ENCODE results near the gene MIGA1. TPM values are rescaled to one million over a fixed set of nuclear protein-coding genes. Genes with fewer than 3 reads are reported as not detected.

The MIGA1 gene
- total RNA-seq, 2 experiments from 2014 or later, result 12.2 to 15.8 TPM

- H3K4me1 ChIP-seq (ENCODE audit: insufficient read depth, low read length), result no peaks in the 10 kb centered on the region
- no peaks in the 10 kb centered on the region for H3K4me1 Mint-ChIP-seq (ENCODE audit: low read depth)
- no peak overlapping the region for H3K4me3 Mint-ChIP-seq
- H3K27ac ChIP-seq (ENCODE audit: low read depth in 1 of 2, low read length in 2 of 2), result no peak overlapping the region
- peaks cover 68% of the 10 kb centered on the region for H3K36me3 Mint-ChIP-seq (ENCODE audit: low read depth)
- H3K9me3 ChIP-seq (ENCODE audit: control insufficient read depth in 1 of 2, insufficient read depth in 1 of 2, low read length in 2 of 2), result no peaks in the 10 kb centered on the region
- no peak for DNase-seq
- H3K36me3 ChIP-seq (ENCODE audit: insufficient read depth, low read length), result peaks cover 50% of the 10 kb centered on the region
- H3K27ac Mint-ChIP-seq, result no peak overlapping the region
- no peak overlapping the region for H3K4me3 ChIP-seq (ENCODE audit: low read length)
- intact Hi-C loops (cut with DNase I, micrococcal nuclease), result loop anchor here in 1 of 2 experiments (10.0 kb wide), 1 partner anchor 89 kb away; no protein-coding TSS in a partner anchor
- CTCF ChIA-PET, result interaction anchor here (0.8 kb wide), 1 partner anchor 9 kb away, joined by 3 read pairs; no protein-coding TSS in a partner anchor
- H3K9me3 Mint-ChIP-seq, result no peaks in the 10 kb centered on the region
- no peak for TF ChIP-seq CTCF (IDR thresholded peaks at IDR 0.05)
- ATAC-seq (ENCODE audit: poor library complexity), result no peak
- no peaks in the 10 kb centered on the region for H3K27me3 Mint-ChIP-seq
- POLR2A ChIA-PET, result no interaction called here
- no peaks in the 10 kb centered on the region for H3K27me3 ChIP-seq (ENCODE audit: control insufficient read depth in 1 of 2, insufficient read depth in 2 of 2, low read length in 2 of 2)
These were observed 86.8 kb downstream of the MIGA1 start for GRCh38 chr1:77866296-77866695.

DNA sequence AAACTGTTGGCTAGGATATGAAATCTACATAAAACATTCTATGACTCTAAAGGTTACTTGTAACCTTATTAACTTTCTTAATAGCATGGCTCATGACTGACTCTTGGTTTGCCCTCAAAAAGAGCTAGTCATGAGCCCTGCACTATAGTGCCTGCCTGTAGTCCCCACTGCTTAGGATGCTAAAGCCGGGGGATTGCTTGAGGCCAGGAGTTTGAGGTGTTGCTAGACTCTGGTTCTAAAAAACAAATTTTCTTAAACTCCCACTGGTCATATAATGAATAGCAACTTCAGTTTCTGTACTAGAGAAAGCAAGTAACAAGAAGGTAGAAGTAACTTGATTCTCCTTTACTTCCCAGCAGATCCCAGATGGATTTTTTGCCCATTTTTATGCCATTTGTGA, 93.2 kb downstream of the MIGA1 start:
- intact Hi-C loops (cut with DNase I, micrococcal nuclease), result no loop called here
- peaks cover 34% of the 10 kb centered on the region for H3K36me3 ChIP-seq (ENCODE audit: insufficient read depth, low read length)
- H3K27ac ChIP-seq (ENCODE audit: low read depth in 1 of 2, low read length in 2 of 2), result no peak overlapping the region
- Mint-ChIP-seq H3K4me3 (no peak overlapping the region), H3K9me3 (no peaks in the 10 kb centered on the region), H3K36me3 (ENCODE audit: low read depth) (peaks cover 54% of the 10 kb centered on the region), H3K27ac (no peak overlapping the region), H3K4me1 (ENCODE audit: low read depth) (no peaks in the 10 kb centered on the region), H3K27me3 (no peaks in the 10 kb centered on the region)
- no peaks in the 10 kb centered on the region for H3K4me1 ChIP-seq (ENCODE audit: insufficient read depth, low read length)
- H3K27me3 ChIP-seq (ENCODE audit: control insufficient read depth in 1 of 2, insufficient read depth in 2 of 2, low read length in 2 of 2), result no peaks in the 10 kb centered on the region
- ChIA-PET POLR2A (no interaction called here), CTCF (no interaction called here)
- H3K4me3 ChIP-seq (ENCODE audit: low read length), result no peak overlapping the region
- TF ChIP-seq CTCF (IDR thresholded peaks at IDR 0.05), result no peak
- DNase-seq (no peak), ATAC-seq (ENCODE audit: poor library complexity) (no peak)
- H3K9me3 ChIP-seq (ENCODE audit: control insufficient read depth in 1 of 2, insufficient read depth in 1 of 2, low read length in 2 of 2), result no peaks in the 10 kb centered on the region

DNA sequence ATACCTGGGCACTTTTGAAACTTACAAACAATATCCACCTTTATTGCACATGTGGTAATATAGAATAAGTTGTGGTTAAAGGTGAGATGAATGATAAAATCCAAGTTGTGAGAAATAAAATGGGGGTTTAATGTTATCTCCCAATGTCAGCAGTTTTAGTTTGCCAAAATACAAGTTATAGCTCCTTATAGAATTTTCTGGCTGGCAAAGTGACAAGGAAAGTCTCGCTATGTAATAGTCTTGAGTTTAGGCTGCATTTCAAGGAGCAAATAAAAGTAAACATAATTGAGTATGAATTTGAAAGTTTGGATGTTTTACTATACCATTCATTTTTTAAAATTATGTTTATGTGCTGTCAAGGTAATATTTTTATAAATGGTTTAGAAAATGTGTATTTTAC, 94.0 kb downstream of the MIGA1 start:
- no peak overlapping the region for H3K4me3 ChIP-seq (ENCODE audit: low read length)
- H3K27ac ChIP-seq (ENCODE audit: low read depth in 1 of 2, low read length in 2 of 2), result no peak overlapping the region
- Mint-ChIP-seq H3K9me3 (no peaks in the 10 kb centered on the region), H3K27ac (no peak overlapping the region), H3K27me3 (no peaks in the 10 kb centered on the region), H3K4me3 (no peak overlapping the region), H3K36me3 (ENCODE audit: low read depth) (peaks cover 49% of the 10 kb centered on the region), H3K4me1 (ENCODE audit: low read depth) (no peaks in the 10 kb centered on the region)
- no peak for DNase-seq
- H3K36me3 ChIP-seq (ENCODE audit: insufficient read depth, low read length), result peaks cover 27% of the 10 kb centered on the region
- H3K27me3 ChIP-seq (ENCODE audit: control insufficient read depth in 1 of 2, insufficient read depth in 2 of 2, low read length in 2 of 2), result no peaks in the 10 kb centered on the region
- no peak for ATAC-seq (ENCODE audit: poor library complexity)
- CTCF ChIA-PET, result no interaction called here
- intact Hi-C loops (cut with DNase I, micrococcal nuclease), result no loop called here
- no peak for TF ChIP-seq CTCF (IDR thresholded peaks at IDR 0.05)
- H3K9me3 ChIP-seq (ENCODE audit: control insufficient read depth in 1 of 2, insufficient read depth in 1 of 2, low read length in 2 of 2), result no peaks in the 10 kb centered on the region
- H3K4me1 ChIP-seq (ENCODE audit: insufficient read depth, low read length), result no peaks in the 10 kb centered on the region
- POLR2A ChIA-PET, result no interaction called here

All from CD4-positive, alpha-beta T cell (primary cell).